ENCODE results near the gene ELP4. TPM values are rescaled to one million over a fixed set of nuclear protein-coding genes. Genes with fewer than 3 reads are reported as not detected.
"Not testable (repeated sequence)": the region's sequence is repeated elsewhere in the genome, so short reads cannot be mapped to it uniquely, and the experiment has no call there.

The ELP4 gene
- total RNA-seq, 1 donor from 2014 or later = 15.1 TPM

DNA sequence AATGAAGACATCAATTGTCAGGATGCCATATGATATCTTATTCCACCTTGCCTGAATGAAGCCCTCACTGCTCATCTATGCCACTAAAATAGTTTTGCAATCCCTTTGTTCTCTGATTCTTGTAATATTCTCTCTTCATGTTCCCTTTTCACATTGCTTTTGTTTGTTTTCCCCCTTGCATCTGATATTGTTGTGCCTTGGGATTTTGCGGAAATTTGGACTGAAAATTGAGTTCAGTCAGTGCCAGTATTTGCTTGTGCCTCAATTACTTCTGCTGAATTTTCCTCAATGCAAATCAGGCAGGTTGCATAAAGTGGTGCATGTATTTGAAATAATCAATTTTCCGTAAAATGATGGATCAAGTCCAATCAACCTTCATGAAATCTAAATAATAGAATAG lies 203.3 kb downstream of the ELP4 start:
- no peak for ATAC-seq

DNA sequence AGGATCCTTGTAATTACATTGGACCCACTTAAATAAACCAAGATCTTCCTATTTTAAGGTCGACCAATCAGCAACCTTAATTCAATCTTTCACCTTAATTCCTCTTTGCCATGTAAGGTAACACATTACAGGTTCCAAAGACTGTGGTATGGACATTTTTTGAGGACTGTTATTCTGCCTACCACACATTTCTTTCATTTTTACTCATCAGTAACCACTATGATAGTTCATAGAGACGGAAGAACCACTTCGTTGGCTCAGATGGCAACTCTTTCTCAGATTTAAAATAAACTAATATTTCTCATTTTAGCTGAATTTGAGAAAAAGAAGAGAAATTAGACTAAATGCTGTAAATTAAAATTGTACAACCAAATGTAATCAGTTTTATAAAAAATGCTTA lies 205.3 kb downstream of the ELP4 start:
- no peak for ATAC-seq

DNA sequence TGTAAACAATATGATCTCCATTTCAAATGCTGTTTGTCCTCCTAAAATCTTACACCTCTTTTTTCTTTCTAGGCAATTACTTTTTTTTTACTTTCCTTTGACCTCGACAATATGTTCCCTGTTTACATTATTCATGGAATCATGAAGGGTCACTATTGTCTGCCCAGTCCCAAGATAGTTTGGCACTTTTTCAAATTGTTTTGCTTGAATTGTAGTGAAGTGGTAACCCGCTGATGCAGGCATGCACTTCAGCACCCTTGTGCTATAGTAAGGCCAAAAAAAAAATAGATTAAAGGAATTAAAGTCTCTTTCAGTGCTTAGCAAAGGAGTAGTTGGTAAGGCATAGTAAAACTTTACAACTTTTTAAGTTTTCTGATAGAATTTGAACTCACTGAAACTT lies 210.7 kb downstream of the ELP4 start:
- no peak for ATAC-seq

DNA sequence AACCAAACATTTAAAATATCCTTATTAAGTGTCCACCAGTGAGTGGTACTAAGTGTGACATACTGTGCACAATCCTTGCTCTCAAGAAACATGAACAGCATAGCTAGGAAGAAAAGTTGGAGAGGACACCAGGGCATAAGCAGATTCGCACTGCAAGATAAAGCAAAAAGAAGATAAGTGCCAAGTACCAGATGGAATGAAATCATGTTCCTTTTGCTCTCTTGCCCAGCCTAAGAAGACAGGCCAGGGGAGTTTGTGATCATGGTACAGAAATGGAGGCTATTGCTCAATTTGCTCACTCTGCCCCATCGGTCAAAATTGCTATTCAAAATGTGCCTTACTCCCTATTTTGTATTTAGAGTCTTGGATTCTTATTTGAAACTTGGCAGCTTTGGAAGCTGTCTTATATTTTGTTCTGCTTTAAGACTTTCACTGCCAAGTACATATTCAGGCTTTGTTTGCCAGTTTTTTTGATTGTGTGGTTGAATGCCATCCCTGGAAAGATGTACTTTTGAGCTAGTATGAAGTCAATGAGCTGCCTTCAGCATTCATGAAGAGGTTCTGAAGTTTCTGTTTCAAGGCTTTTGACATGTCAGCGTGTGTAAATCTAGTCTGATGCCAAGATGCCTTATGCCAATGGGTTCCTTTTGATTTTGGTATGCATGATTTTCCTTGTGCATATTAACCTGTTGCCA lies 211.3 kb downstream of the ELP4 start:
- ATAC-seq = no peak

DNA sequence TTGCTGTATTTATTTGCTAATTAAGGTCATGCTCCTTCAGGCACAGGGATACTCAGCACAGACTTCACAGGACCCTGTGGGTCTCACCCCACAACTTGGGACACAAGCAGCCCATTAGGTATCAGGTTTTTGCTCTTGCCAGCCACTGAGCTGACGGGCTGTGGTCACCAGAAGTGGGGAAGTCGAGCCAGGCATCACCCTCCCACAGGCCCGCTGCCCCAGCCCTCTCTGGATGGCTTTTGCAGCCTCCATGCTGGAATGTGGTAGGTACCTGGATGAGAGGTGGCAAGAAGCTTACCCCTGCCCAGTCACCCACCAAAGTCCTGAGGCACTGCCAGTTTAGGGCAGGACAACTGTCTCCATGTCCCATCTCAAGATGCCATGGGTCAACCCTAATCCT lies 213.2 kb downstream of the ELP4 start:
- ATAC-seq = no peak

DNA sequence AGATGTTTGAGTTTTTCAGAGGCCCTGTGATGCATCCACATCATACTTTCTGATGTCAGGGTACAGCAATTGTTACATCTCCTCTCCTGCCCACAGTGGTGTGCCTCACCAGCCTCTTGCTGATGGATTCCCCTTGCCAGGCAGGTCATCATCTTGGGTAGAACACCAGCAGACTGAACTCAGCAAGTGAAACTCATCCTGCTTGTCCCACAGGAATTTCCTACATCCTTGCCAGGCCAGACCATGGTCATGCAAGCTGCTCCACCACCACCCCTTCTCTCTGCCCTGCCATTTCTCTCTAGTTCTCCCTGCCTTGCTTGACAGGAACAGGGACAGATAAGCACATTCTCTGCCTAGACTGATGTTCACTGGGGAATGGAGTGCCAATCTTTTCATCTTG lies 215.6 kb downstream of the ELP4 start:
- ATAC-seq = no peak

DNA sequence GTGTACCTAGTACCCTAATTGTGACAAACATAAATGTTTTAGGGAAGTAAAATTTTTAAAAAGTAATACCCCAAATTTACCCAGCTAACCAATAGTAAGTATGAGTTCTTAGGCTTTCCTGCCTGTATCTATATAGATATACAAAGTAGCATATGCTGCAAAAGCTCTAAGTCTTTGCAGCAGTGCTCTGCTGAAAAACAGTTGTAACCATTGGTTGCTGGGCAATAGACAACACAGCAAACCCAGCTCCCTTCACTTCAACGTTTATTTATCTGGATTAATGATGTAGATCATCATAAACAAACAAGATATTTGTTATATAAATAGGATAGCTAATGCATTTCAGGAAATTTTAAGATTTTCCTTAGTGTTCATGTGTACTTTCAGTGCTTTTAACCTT lies 218.9 kb downstream of the ELP4 start:
- no peak for ATAC-seq

DNA sequence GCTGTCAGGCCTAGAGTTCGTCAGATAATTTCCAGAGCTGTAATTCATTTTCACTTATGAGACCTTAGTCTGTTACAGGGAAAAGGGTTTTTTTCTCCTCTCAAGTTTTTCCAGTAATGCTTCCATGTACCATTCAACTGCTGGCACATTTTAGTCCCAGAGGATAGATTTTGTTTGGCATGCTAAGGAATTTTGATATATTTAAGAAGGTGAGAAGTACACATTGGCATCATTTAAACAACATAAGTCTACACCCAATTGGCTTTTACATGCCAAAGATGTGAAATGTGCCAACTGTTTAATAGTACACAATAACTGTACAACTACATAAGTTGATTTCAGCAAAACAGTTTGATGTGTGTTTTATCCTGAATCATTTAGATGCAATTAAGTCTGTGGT lies 230.6 kb downstream of the ELP4 start:
- ATAC-seq = no peak

DNA sequence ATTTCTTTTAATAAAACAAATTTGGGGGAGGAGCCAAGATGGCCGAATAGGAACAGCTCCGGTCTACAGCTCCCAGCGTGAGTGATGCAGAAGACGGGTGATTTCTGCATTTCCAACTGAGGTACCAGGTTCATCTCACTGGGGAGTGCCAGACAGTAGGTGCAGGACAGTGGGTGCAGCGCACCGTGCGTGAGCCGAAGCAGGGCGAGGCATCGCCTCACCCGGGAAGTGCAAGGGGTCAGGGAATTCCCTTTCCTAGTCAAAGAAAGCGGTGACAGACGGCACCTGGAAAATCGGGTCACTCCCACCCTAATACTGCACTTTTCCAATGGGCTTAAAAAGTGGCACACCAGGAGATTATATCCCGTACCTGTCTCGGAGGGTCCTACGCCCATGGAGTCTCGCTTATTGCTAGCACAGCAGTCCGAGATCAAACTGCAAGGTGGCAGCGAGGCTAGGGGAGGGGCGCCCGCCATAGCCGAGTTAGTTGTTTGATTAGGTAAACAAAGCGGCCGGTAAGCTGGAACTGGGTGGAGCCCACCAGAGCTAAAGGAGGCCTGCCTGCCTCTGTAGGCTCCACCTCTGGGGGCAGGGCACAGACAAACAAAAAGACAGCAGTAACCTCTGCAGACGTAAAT lies 231.3 kb downstream of the ELP4 start:
- ATAC-seq = not testable (repeated sequence)

DNA sequence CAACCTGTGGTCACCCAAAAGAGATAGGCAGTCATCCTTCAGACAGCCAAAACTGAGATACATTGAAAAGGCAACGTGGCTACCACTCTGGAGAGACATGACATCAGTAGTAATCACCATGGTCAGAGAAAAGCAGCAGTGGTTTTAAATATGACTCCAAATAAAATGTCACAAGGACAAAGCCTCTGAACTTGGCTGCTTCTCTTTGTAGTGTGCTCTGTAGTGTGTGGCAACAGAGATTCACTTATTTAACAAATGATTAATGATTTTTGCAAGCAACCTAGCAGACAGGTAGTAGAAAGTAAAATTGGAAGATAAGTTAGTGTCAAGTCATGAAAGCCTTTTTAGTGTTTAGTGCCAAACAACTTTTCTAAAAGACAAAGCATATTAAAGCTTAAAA lies 238.0 kb downstream of the ELP4 start:
- ATAC-seq = no peak

DNA sequence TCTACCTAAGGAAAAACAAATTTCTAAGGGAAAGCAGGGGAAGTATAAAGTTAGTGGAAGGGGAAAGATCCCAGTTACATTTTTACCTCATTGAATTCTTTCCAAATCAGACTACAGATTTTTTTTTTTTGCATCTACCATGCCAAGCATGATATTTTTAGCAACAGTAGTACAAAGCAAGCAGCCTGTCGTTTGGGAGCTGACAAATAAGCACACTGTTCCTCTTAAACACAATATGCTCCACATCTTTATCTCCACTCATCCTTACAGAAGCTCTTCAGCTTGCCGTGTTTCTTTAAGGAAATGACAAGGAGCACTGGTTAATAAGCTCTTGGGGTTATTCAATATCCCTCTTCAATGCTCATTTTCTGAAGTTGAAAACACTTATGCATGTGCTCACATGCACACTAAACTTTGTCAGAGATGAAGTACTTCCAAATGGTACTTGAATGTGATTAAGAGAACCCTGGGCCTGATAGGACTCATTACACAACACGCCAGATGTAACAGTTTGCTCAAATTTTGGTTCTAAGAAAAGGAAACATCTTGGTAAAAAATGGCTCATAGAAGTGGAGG lies 247.8 kb downstream of the ELP4 start:
- ATAC-seq = no peak

DNA sequence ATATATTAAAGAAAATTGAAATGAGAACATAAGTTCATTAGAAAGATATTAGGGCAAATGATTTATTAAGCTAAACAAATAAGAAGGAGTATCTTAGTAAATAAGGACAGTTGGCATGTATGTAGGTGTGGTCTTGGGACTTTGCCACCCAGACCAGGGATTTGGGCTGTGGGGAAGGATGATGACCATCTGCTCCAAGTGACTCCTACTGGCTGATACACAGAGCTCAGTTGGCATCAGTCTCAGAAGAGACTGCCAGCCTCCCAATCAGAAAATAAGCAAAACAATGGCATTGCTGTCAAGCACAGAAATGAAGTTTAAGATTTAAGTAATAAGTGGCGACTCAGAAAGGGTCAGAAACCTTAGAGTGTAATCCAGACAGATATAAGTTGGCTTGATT lies 252.1 kb downstream of the ELP4 start:
- no peak for ATAC-seq

DNA sequence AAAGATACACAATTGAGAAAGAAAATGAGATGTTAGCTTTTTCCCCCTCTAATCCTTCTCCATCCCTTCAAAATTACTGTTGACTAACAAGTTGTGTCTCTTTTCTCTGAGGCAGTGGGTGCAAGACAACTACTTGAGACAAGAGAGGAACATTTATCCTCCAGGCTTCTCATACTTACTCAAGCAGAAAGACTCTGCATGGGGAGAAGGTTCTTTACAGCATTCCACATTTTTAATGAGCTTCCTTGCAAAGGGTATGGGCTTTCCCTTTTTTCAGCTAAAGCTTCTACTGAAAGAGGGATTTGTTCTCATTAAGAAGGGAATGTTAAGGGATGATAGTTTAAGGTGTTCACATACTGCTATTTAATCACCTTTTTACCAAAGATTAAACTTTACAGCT lies 253.7 kb downstream of the ELP4 start:
- no peak for ATAC-seq

DNA sequence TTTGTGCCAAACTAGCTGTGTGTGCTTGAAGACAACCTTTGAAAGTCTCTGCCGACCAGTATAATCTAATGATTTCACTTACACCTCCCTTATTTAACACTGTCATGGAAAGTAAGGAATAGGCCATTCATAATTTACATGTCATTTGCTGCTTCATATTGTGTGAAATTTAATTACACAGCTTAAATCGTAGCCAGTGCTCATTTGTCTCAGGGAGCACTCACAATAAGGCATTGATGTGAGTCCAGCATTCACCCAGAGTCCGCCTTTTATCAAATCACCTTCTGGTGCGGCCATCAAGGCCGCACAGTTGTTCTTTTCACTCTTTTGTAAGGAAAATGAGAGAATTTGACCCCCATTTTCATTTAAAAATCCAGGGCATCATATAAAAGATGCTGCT lies 254.7 kb downstream of the ELP4 start:
- ATAC-seq = no peak

DNA sequence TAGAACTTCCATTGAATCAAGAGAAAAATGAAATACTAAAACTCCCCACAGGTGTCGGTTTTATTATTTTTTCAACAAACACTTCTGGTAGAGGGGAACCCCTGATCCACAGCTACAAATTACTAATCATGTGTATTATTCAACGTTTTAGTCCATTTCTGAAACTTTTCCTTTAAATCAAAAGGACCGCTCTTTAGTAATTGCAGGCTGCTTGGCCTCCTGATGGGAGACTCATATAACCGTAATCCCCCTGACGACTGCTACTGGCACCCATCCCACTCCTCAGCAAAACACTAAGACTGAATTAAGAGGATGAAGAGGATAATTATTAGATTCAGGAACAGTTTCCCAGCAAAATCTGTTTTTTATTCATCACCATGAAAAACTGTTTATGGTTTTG lies 255.2 kb downstream of the ELP4 start:
- no peak for ATAC-seq

DNA sequence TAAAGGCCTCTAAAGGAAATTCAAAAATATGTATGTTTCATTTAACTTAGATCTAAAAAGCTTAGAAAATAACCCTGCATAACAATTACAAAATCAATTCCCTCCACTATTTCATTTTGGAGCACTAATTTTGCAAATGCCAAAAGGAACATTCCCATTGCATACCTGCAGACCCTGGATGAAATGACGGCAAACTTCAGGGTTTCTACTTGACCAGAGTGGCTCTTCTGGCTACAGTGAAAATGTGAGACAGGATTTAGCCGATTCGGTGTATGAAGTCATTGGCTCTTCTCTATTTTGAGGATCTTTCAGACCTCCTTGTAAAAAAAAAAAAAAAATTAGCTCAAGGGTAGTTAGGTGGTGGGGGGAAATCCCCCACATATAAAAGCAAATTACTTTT lies 257.5 kb downstream of the ELP4 start:
- ATAC-seq = no peak

DNA sequence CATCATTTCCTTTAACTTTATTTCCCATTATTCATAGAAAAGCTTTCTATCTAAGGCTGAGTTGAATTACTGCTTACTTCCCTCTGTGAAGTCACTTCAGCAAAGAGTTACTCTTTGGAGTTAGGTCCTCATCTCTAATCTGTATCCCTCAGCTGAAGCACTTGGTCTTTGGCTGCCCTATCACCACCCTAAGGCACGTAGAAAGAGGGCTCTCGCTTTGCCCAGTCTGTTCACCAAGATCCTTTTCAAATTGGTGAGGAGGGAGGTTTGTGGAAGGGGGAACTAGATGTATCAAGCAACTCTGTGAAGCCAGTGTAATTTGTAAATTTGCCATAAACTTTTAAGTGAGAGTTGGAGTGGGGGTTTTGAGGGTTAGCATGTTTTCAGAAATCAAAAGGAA lies 258.1 kb downstream of the ELP4 start:
- no peak for ATAC-seq

DNA sequence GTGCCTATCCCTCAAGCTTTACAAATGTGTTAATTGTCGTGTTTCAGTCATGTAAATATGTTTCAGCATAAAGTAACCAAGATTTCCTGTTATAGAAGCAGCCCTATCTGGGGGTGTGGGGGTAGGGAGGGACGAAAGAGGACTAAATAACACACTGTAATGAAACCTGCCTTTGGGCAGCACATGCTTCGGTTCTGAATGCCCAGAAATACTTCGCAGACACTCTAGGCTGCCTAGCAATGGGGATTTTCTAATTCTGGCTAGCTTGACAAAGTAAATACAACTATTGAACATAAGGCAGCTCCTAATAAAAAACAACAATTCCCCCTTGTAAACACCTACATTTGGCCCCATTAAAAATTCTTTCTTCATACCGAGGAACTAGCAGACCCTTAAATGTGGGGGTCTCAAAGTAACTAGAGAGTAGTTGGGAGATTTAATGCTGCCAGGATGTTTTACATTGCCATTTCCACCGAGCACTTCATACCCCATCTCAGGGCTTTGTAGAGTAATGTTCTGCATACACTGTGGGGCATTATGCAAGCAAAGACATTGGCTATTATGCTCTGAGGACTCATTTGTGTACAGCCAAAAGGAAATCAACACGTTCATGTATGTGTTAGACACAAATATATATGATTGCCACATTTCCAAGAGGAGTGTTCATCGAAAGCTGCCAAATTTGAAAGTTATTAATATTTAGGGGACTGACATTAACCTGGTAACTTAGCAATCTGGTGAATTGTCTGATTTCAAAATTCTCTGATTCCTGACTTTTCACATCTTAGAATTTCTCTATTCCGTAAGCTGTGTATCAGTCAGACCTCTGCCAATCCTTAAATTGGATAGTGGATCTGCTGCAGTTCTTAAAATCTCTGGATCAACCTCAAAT lies 259.4 kb downstream of the ELP4 start:
- no peak for ATAC-seq

DNA sequence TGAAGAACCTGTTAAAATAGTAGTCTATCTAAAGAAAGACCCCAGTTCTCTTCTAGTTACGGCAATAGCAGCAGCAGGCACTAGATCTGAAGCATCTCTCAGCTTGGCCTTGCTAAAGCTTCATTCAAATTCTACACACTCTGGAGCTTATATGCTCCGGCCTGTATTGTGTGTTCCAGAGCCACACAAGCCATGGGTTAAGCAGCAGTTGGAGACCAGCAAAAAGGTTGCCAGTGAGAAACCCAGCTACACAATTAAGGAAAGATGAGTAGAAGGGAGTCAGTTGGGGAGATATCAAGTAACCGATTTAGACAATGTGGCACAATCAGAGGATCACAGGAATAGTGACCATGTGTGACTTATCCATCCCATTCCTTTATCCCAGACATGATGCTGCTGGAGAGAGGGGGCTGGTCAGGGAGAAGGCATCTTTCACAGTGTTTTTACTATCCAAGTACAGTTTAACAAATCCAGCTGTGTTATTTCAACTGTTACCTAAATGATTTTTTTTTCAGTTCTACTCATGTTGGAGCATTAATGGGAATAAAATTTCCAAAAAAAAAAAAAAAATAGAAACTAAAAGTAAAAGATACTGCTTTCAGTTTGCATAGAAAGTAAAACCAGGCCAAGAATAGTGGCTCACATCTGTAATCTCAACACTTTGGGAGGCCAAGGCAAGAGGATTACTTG lies 260.6 kb downstream of the ELP4 start:
- ATAC-seq = no peak

DNA sequence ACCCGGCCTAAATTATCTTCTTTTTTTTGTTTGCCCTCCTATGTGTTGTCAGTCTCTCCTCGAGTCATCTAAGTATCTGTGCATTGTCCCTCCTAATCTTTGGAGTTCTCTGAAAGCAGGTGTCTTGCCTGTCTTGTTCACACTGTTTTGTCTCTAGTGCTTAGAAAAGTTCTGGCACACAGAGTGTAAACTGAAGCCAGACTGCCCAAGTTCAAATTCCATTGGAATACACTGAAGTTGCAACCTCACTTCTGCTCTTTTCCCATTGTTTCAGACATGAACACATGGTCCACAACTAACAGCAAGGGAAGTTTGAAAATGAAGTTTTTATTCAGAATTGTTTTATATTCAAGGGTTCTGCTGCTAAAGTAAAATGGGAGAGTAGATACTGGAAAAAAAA lies 262.8 kb downstream of the ELP4 start:
- no peak for ATAC-seq

DNA sequence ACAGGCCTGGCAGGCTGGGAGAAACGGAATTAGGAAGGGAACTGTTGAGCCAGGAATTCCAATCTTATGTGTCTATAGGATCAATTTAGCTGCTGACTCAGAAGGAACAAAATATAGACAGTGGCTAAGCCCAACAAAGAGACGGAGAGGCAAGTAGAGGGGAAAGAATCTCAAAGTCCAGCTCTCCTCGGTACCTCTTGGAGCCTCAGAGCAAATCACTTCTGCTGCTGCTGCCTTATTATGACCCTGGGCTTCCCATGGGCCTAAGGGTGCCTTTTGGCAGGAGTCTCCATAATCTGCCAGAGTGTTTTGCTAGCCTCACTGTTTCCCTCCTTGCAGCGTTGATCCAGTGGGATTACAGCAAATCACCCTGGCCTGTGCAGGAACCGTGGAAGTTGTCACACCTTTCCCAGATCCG lies 269.8 kb downstream of the ELP4 start:
- no peak for ATAC-seq

DNA sequence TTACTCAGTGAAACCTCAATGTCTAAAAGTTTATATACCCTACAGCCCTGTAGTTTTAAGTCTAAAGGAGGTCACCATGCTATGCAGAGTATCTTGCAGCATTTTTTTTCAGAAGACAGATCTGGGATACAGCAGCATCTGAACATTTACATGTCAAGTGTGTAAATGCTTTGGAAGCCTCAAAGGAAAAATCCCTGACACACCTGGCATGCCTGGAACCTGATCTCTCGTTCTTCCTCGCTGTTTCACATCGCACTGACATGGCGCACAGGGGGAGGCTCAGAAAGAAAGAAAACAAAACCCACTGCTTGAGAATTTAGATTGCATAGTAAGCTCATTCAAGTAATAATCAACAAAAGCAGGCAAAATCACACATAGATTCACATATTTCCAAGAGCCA lies 270.5 kb downstream of the ELP4 start:
- no peak for ATAC-seq

DNA sequence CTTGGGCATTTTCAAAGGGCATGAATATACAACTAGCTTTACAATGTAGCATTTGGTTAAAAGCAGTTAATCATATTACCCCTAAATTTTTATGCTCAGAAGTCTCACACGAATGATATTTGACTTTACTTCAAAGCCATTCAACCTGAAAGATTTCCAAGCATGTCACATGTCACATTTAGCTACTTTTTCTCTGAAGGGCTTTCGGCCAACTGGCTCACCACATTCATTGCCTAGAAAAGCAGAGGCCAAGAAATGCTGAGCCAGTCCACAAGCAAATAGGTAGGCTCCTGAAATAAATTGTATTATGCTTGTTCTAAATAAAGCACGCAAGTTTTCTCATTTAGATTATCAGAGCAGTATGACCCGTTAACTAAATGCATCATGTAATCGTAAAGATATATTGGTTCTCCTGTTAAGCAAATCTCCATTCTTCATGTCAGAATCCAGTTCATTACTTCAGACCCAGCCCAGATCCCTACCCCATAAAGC lies 271.0 kb downstream of the ELP4 start:
- no peak for ATAC-seq
